NB4 (cell line): ENCODE data around the gene POLRMT.

ENCODE experiments used
- CTCF ChIP-seq: IDR thresholded peaks from one replicate; pipeline ENCODE4 v1.5.1; 2012; ENCODE audit warnings: low read depth, low read length
- MYC ChIP-seq: IDR thresholded peaks from 2 replicates; pipeline ENCODE4 v1.6.1; 2011; ENCODE audit warnings: low read depth, low read length

- TF ChIP-seq MYC (0 out of 2 replicates have a peak, but pooled peaks have one; percentile 34), CTCF (no peak)
These were observed 29.8 kb upstream of the POLRMT start, which contains the start of gene RNF126 for GRCh38 chr19:662962-663681.
